Liver (tissue), 9 donors: ENCODE results near the gene DDAH2. TPM values are rescaled to one million over a fixed set of nuclear protein-coding genes. Genes with fewer than 3 reads are reported as not detected.
A peak's percentile ranks its signal among the peaks of the same experiment; 100 is the strongest.

ENCODE experiments used
- DNase-seq: peaks from one replicate; pipeline ENCODE4 v3.0.0-alpha.2; 2017; ENCODE audit warnings: low spot score
- H3K27ac ChIP-seq, 2 donors: one replicate each; pipeline ENCODE4 v1.7.0; 2013; ENCODE audit warnings: inconsistent platforms in 2 of 2, low read length in 2 of 2, control low read depth in 1 of 2, low read depth in 1 of 2, mild to moderate bottlenecking in 1 of 2
- H3K27me3 ChIP-seq, 4 donors: one replicate each; pipeline versions ENCODE4 v1.6.1 to v1.7.0; 2013; ENCODE audit warnings: low read length in 3 of 4, inconsistent platforms in 1 of 4, mild to moderate bottlenecking in 1 of 4, moderate library complexity in 1 of 4; ENCODE audit not compliant: control insufficient read depth in 4 of 4, insufficient read depth in 4 of 4
- H3K36me3 ChIP-seq, 4 donors: one replicate each; pipeline versions ENCODE4 v1.6.1 to v1.7.0; 2013; ENCODE audit warnings: low read length in 3 of 4, mild to moderate bottlenecking in 3 of 4, low read depth in 1 of 4, moderate library complexity in 1 of 4; ENCODE audit not compliant: control insufficient read depth in 4 of 4, insufficient read depth in 3 of 4
- H3K4me1 ChIP-seq, 4 donors: one replicate each; pipeline versions ENCODE4 v1.6.1 to v1.7.0; 2013; ENCODE audit warnings: low read length in 3 of 4, mild to moderate bottlenecking in 3 of 4, moderate library complexity in 1 of 4; ENCODE audit not compliant: control insufficient read depth in 4 of 4, insufficient read depth in 4 of 4
- H3K4me3 ChIP-seq, 3 donors: one replicate each; pipeline versions ENCODE4 v1.6.1 to v1.7.0; 2013; ENCODE audit warnings: low read length in 3 of 3, control low read depth in 1 of 3, low read depth in 1 of 3, mild to moderate bottlenecking in 1 of 3
- H3K9ac ChIP-seq, 2 donors: one replicate each; pipeline ENCODE4 v1.7.0; 2013; ENCODE audit warnings: low read length in 2 of 2, mild to moderate bottlenecking in 2 of 2, moderate library complexity in 2 of 2, control low read depth in 1 of 2, low read depth in 1 of 2
- H3K9me3 ChIP-seq, 4 donors: one replicate each; pipeline versions ENCODE4 v1.6.1 to v1.7.0; 2013; ENCODE audit warnings: low read length in 3 of 4; ENCODE audit not compliant: control insufficient read depth in 4 of 4
- CTCF ChIP-seq: fragments of 150-350 bp; IDR thresholded peaks from 2 replicates; pipeline ENCODE4 v1.5.1; 2017; ENCODE audit warnings: improper control_type of control experiment, low read depth, low read length; ENCODE audit not compliant: missing input control
- FOXA2 ChIP-seq: IDR thresholded peaks from 2 replicates; pipeline ENCODE4 v1.6.1; 2016; ENCODE audit warnings: antibody characterized with exemption
- GABPA ChIP-seq, 2 donors: IDR thresholded peaks in 1 of 2; conservative IDR thresholded peaks in 1 of 2; 2 replicates each; pipeline ENCODE4 v1.6.1; 2016; ENCODE audit warnings: antibody characterized with exemption in 2 of 2, mild to moderate bottlenecking in 1 of 2, moderate library complexity in 1 of 2
- HNF4A ChIP-seq, 2 donors: conservative IDR thresholded peaks; 2 replicates each; pipeline ENCODE4 v1.6.1; 2016; ENCODE audit warnings: antibody characterized with exemption in 2 of 2, mild to moderate bottlenecking in 2 of 2
- HNF4G ChIP-seq: IDR thresholded peaks from 2 replicates; pipeline ENCODE4 v1.6.1; 2016; ENCODE audit warnings: antibody characterized with exemption
- NR2F2 ChIP-seq: IDR thresholded peaks from 2 replicates; pipeline ENCODE4 v1.6.1; 2016; ENCODE audit warnings: antibody characterized with exemption
- RAD21 ChIP-seq, 2 donors: IDR thresholded peaks; 2 replicates each; pipeline ENCODE4 v1.6.1; 2016; ENCODE audit warnings: antibody characterized with exemption in 2 of 2, mild to moderate bottlenecking in 2 of 2
- REST ChIP-seq: IDR thresholded peaks from 2 replicates; pipeline ENCODE4 v1.6.1; 2016; ENCODE audit warnings: antibody characterized with exemption, mild to moderate bottlenecking
- RXRA ChIP-seq, 2 donors: IDR thresholded peaks; 2 replicates each; pipeline ENCODE4 v1.6.1; 2017 to 2018; ENCODE audit warnings: antibody characterized with exemption in 2 of 2, mild to moderate bottlenecking in 1 of 2
- SP1 ChIP-seq: IDR thresholded peaks from 2 replicates; pipeline ENCODE4 v1.6.1; 2018; ENCODE audit warnings: antibody characterized with exemption, mild to moderate bottlenecking
- YY1 ChIP-seq: IDR thresholded peaks from 2 replicates; pipeline ENCODE4 v1.6.1; 2016; ENCODE audit warnings: antibody characterized with exemption, mild to moderate bottlenecking
- WGBS: extraction: QIAGEN DNeasy Blood & Tissue Kit; methylation state at CpG from one replicate; pipeline ENCODE4 v1.1.7; 2013; 5-methylcytosine and 5-hydroxymethylcytosine counted together
- polyA plus RNA-seq, 2 donors: library from polyadenylated mRNA; stranded (reverse) in 1 of 2; unstranded in 1 of 2; fragments of 200-250 nt in 1 of 2; fragments of >200 nt in 1 of 2; fragmentation: Nextera tagmentation in 1 of 2; extraction: Ambion mirVana in 1 of 2; gene quantifications; one replicate each; pipeline versions ENCODE4 v1.2.1 to v1.2.3, GENCODE V29; 2013 to 2015
- total RNA-seq, 2 donors: library from RNA; depleted of rRNA; stranded (reverse); fragments of >200 nt; gene quantifications; one replicate each; pipeline ENCODE4 v1.2.3, GENCODE V29; 2014
- TF ChIP-seq, protein P1 (sequence below): IDR thresholded peaks from 2 replicates; pipeline ENCODE4 v1.6.1; 2016; ENCODE audit warnings: antibody characterized with exemption
- TF ChIP-seq, protein P2 (sequence below): IDR thresholded peaks from 2 replicates; pipeline ENCODE4 v1.6.1; 2016; ENCODE audit warnings: antibody characterized with exemption
- donor health status: healthy.
- donor health status: healthy.
- donor health status: healthy.
- donor health status: healthy.
- donor health status: healthy.

The DDAH2 gene
- total and polyA plus RNA-seq, 4 donors, result 19.8 to 31.4 (median 23.2) TPM

- peak overlapping the region; percentile 20 to 49 for H3K9ac ChIP-seq
- H3K27me3 ChIP-seq, result no peaks in the 10 kb centered on the region
- H3K36me3 ChIP-seq, result peaks cover 0 to 5% (median 3%) of the 10 kb centered on the region in 4 donors
- H3K4me3 ChIP-seq, result peak overlapping the region in 2 of 3 donors; percentile 42 to 59
- H3K27ac ChIP-seq, result peak overlapping the region; percentile 16 to 51
- no peak for TF ChIP-seq HNF4A (conservative IDR thresholded peaks at IDR 0.05)
- TF ChIP-seq CTCF, result peak; percentile 9
- no peak for TF ChIP-seq REST
- no peak for DNase-seq
- H3K9me3 ChIP-seq, result no peaks in the 10 kb centered on the region
- 9% methylated on average over 40 of the region's 40 CpGs for WGBS
- H3K4me1 ChIP-seq, result peaks cover 1 to 22% (median 14%) of the 10 kb centered on the region in 4 donors
Measured at GRCh38 chr6:31681135-31681671, 47.9 kb downstream of the DDAH2 start.

DNA sequence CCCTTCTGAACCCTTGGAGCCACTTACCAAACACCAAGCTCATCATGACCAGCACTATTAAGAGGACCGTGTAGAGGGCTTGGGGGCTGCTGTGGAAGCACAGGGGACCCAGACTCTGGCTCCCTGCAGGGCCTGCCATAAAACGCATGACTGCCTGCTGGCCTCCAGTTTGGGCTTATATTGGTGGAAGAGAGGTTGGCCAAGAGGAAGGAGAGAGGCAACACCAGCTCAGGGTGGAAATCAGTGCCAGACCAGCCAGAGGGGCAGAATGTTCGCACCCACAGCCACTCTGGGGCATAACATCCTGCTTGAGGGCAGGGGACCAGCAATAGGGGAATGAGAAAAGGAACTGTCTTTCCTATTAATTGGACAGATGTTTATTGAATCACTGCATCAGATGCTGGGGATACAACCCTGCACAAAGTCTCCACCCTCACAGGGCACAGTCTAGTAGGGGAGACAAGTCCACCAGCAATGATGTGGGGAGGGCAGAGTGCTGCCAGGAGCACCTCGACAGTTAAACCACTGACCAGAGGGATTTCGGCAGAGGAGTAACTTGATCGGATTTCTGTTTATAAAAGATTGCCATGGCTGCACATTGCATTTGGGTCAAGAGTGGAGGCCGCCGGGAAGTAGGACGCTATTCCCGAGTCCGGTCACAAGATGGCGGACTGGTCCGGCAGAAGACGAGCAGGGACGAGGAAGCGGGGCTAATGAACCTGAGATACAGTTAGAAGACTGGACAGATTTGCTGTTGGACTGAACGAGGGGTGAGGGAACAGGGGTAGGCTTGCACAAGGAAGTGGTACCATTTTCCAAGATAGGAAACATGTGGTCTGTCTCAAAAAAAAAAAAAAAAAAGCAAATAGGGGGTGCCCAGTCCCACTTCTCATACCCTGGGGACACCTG is 48.6 kb downstream of the DDAH2 start, which contains the start of gene LY6G5C:
LY6G5C (minus strand) TSS at position 842 of the 909 bp plus-strand sequence; CDS start at position 148, 694 bp downstream.
- peaks cover 1 to 22% (median 14%) of the 10 kb centered on the region in 4 donors for H3K4me1 ChIP-seq

More for the DNA sequence above, 48.6 kb downstream of the DDAH2 start, which contains the start of gene LY6G5C:
- Histone ChIP-seq H3K4me3 (peak within 1 kb of the TSS in 2 of 3 donors; percentile 42 to 59), H3K27me3 (no peaks in the 10 kb centered on the region), H3K36me3 (peaks cover 0 to 2% (median 0%) of the 10 kb centered on the region in 4 donors), H3K27ac (peak within 1 kb of the TSS; percentile 16 to 51), H3K9me3 (no peaks in the 10 kb centered on the region), H3K9ac (peak within 1 kb of the TSS; percentile 20 to 49)
- no peak for TF ChIP-seq HNF4G
- TF ChIP-seq, protein P1, sequence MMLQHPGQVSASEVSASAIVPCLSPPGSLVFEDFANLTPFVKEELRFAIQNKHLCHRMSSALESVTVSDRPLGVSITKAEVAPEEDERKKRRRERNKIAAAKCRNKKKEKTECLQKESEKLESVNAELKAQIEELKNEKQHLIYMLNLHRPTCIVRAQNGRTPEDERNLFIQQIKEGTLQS, result no peak
- no peak for TF ChIP-seq GABPA (IDR thresholded peaks at IDR 0.05 in 1 of 2, conservative IDR thresholded peaks at IDR 0.05 in 1 of 2)
- peak; percentile 69 to 89 for TF ChIP-seq RXRA (IDR thresholded peaks at IDR 0.05)
- TF ChIP-seq HNF4A (conservative IDR thresholded peaks at IDR 0.05), result peak in 1 of 2 donors; percentile 54
- TF ChIP-seq CTCF, result peak; percentile 78
- peak; percentile 95 for TF ChIP-seq YY1
- no peak for TF ChIP-seq FOXA2
- TF ChIP-seq NR2F2, result no peak
- peak; percentile 44 for TF ChIP-seq SP1
- peak; percentile 95 to 96 for TF ChIP-seq RAD21 (IDR thresholded peaks at IDR 0.05)
- TF ChIP-seq, protein P2, sequence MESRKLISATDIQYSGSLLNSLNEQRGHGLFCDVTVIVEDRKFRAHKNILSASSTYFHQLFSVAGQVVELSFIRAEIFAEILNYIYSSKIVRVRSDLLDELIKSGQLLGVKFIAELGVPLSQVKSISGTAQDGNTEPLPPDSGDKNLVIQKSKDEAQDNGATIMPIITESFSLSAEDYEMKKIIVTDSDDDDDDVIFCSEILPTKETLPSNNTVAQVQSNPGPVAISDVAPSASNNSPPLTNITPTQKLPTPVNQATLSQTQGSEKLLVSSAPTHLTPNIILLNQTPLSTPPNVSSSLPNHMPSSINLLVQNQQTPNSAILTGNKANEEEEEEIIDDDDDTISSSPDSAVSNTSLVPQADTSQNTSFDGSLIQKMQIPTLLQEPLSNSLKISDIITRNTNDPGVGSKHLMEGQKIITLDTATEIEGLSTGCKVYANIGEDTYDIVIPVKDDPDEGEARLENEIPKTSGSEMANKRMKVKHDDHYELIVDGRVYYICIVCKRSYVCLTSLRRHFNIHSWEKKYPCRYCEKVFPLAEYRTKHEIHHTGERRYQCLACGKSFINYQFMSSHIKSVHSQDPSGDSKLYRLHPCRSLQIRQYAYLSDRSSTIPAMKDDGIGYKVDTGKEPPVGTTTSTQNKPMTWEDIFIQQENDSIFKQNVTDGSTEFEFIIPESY, result no peak
- 15% methylated on average over 17 of the region's 17 CpGs for WGBS
- peak; percentile 76 for DNase-seq
